NCI-H2196 (cell line): ENCODE data around the gene ZMYM2.

Experiments used
- DNase-seq: peaks from one replicate; lab custom pipeline; 2025; ENCODE audit not compliant: unreplicated experiment; lab: John Stamatoyannopoulos, UW

The ZMYM2 gene

GRCh38 chr13:20044086-20044485 is 85.6 kb downstream of the ZMYM2 start:
- DNase-seq: no peak

DNA sequence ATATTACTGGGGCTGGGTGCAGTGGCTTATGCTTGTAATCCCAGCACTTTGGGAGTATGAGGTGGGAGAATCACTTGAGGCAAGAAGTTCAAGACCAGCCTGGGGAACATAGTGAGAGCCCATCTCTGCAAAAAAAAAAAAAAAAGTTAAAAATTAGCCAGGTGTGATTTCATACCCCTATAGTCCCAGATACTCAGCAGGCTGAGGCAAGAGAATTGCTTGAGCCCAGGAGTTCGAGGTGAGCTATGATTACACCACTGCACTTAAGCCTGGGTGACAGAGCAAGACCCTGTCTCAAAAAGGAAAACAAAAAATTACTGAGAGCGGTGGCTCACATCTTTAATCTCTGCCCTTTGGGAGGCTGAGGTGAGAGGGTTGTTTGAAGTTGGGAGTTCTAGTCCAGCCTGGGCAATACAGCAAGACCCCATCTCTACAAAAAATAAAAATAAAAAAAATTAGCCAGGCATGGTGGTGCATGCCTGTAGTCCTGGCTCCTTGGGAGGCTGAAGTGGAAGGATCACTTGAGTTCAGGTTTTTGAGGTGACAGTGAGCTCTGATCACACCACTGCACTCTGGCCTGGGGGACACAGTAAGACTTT is 87.5 kb downstream of the ZMYM2 start:
- DNase-seq: no peak

GRCh38 chr13:20049558-20050473 is 91.3 kb downstream of the ZMYM2 start:
- DNase-seq: no peak

GRCh38 chr13:20051366-20051765 is 92.8 kb downstream of the ZMYM2 start:
- no peak for DNase-seq

- DNase-seq: no peak
Observed at GRCh38 chr13:20053016-20053415, 94.5 kb downstream of the ZMYM2 start.

DNA sequence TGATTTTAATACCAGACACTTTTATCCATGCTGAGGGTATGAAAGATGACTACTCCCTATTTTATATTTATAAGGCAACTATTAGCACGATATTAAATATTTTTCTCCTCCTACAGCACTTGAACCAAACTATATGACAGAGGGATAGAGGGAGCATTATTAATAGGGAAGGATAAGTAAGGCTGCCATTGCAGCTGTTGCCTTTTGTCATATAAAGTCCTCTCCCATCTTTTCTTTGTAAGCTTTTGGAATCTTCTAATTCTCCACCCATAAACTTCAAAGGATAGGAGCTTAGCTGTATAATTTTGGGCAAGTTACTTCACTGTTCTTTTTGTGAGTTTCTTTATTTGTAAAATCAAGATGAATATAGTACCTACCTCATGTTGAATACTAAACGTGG is 95.4 kb downstream of the ZMYM2 start:
- no peak for DNase-seq

DNA sequence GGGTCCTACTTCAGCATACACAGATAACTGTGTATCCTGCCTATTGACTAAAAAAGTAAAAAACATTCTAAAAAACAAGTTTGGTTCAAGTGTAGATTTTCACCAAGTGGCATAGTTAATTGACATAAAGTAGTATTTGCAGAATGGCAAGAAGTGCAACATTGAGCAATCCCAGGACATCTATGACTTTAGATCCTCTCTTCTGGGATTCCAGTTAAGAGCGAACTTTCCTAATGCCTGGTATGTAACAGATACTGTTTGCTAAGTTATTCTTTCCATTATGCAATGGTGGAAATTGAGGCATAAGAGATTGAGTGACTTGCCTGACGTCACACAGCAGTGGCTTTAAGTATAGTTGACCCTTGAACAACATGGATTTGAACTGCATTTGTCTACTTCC is 96.1 kb downstream of the ZMYM2 start:
- DNase-seq: no peak

DNA sequence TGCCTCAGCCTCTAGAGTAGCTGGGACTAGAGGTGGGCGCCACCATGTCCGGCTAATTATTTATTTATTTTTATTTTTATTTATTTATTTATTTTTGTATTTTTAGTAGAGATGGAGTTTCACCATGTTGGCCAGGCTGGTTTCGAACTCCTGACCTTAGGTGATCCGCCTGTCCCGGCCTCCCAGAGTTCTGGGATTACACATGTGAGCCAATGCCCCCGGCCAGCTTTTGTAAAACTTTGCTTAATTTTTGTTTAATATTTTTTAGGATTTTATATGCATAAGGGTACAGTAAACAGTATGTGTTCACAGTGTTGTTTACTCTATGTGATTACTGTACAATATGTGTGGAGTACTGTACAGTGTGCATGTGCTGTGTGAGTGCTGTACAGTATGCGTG is 98.7 kb downstream of the ZMYM2 start:
- DNase-seq: no peak

- no peak for DNase-seq
Observed at GRCh38 chr13:20057963-20058362, 99.4 kb downstream of the ZMYM2 start.

DNA sequence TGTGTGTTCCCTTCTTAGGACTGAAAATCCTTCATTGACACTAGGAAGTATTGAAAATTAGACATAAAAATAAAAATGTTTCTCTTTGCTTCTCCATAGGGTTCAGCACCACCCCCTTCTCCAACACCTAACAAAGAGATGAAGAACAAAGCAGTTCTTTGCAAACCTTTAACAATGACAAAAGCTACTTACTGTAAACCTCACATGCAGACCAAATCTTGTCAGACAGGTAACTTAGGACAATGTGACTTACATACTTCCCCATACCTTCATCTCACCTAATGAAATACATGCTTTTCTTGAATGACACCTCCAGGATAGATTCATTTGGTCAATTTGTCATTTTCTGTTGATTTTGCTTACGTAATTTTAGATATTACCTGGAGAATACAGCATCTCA is 99.9 kb downstream of the ZMYM2 start:
- no peak for DNase-seq

- no peak for DNase-seq
Observed at GRCh38 chr13:20064128-20064527, 105.6 kb downstream of the ZMYM2 start.

- DNase-seq: no peak
Observed at GRCh38 chr13:20065516-20065915, 107.0 kb downstream of the ZMYM2 start.

GRCh38 chr13:20069956-20070355 is 111.4 kb downstream of the ZMYM2 start:
- DNase-seq: no peak

DNA sequence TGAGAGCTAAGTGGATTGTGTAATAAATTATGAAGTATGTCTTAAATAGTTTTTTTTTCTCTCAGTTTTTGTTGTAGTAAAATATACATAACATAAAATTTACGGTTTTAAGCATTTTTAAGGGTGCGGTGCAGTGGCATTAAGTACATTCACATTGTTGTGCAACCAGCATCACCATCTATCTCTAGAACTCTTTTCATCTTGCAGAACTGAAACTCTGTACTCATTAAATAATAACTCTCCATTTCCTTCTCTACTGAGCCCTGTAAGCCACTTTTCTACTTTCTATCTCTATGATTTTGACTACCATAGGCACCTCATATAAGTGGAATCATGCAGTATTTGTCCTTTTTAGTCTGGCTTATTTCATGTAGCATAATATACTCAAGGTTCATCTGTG is 115.2 kb downstream of the ZMYM2 start:
- DNase-seq: no peak

DNA sequence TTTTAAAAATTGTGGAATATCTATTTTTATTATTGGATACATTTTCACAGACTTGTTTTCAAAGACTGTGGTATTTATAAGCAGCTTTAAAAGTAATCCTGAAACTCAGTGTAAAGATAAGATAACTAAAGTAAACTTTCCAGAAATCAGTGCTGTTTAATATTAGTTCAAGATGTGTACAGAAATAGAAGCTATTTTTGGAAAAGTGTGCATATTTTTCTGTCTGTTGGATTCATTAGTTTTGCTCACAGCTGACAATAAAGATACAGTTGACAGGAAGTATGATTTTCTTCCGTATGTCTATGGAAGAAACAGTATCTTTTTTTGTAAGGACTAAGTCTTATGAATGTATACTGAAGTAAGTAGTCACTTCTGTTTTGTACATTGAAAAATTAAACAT is 116.4 kb downstream of the ZMYM2 start:
- DNase-seq: no peak

DNA sequence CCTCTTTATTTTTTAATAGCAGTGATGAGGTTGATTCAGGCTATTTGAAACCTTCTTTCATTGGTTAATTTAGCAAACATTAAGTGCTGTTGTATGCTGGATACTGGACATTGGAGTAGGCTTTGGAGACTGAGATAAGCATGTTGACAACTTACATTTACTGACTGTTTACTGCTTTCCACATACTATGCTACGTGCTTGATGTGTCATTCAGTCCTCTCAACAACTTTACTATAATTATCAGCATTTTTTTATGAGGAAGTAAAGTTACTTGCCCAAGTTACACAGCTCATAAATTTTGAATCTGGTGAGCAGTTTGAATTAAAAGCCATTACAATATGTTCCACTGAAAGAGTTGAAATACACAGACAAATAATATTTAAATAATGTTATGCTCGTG is 118.6 kb downstream of the ZMYM2 start:
- DNase-seq: no peak

DNA sequence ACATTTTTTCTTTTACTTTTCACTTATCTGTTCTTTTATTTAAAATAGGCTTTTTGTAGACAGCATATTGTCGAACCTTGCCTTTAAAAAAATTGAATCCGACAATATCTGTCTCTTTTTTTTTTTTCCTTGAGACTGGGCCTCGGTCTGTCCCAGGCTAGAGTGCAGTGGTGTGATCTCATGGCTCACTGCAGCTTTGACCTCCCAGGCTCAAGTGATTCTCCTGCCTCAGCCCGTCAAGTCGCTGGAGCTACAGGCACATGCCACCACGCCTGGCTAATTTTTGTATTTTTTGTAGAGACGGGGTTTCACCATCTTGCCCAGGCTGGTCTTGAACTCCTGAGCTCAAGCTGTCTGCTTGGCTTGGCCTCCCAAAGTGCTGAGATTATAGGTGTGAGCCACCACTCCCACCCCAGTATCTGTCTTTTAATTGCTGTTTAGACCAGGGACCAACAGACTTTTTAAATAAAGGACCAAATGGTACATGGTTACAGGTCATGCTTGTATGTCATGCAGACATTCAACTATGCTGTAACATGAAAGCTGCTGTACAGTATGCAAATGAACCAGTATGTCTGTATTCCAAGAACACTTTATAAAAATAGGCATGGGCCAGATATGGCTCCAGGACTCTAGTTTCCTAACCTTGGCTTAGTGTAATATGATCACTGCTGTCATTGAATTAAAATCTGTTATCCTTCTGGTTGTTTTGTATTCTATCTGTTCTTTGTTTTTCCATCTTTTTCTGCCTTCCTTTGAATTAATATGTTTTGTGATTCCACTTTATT is 122.0 kb downstream of the ZMYM2 start:
- DNase-seq: no peak

GRCh38 chr13:20090349-20090748 is 131.8 kb downstream of the ZMYM2 start:
- no peak for DNase-seq

GRCh38 chr13:20093951-20094350 is 135.4 kb downstream of the ZMYM2 start:
- DNase-seq: no peak

- no peak for DNase-seq
Observed at GRCh38 chr13:20099319-20099718, 140.8 kb downstream of the ZMYM2 start.

GRCh38 chr13:20101467-20102316 is 143.2 kb downstream of the ZMYM2 start:
- no peak for DNase-seq
